NCI-H1105 (cell line): Measurements from ENCODE around the gene CT45A6.
"Not testable (repeated sequence)": the region's sequence is repeated elsewhere in the genome, so short reads cannot be mapped to it uniquely, and the experiment has no call there.

Source experiments
- DNase-seq: peaks from one replicate; lab custom pipeline; 2025; lab: John Stamatoyannopoulos, UW

Gene CT45A6, protein sequence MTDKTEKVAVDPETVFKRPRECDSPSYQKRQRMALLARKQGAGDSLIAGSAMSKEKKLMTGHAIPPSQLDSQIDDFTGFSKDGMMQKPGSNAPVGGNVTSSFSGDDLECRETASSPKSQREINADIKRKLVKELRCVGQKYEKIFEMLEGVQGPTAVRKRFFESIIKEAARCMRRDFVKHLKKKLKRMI

GRCh38 chrX:135802687-135803086 lies at the start of gene CT45A6:
Gene CT45A6 (minus strand): TSS chrX:135802787. CDS start chrX:135798993, 3,794 bp downstream.
- not testable (repeated sequence) for DNase-seq

GRCh38 chrX:135837180-135837579 lies 34.6 kb upstream of the CT45A6 start, which contains the start of gene CT45A7:
Gene CT45A7 (minus strand): TSS chrX:135837280. CDS start chrX:135833533, 3,747 bp downstream.
- DNase-seq: not testable (repeated sequence)

DNA sequence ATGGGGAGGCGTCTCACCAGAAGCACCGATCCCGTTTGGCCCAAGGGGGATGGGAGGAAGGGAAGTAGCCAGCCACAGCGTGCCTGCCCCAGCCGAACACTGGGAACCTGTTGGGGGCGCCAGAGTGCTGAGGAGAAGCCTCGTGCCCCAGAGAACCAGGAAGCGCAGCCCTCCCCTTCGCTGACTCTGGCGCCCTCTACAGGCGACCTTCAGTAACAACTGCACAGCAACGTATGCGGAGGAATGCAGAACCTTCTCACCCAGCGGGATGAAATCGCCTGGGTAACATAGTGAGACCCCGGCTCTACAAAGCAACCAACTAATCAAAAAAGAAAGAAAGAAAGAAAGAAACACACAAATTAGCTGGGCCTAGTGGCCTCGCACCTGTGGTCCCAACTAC lies 17.3 kb upstream of the CT45A6 start, which contains the start of gene CT45A2:
CT45A2 (minus strand) TSS at position 101 of the 400 bp plus-strand sequence. CDS start 3,747 bp downstream, outside the sequence.
- DNase-seq: not testable (repeated sequence)

DNA sequence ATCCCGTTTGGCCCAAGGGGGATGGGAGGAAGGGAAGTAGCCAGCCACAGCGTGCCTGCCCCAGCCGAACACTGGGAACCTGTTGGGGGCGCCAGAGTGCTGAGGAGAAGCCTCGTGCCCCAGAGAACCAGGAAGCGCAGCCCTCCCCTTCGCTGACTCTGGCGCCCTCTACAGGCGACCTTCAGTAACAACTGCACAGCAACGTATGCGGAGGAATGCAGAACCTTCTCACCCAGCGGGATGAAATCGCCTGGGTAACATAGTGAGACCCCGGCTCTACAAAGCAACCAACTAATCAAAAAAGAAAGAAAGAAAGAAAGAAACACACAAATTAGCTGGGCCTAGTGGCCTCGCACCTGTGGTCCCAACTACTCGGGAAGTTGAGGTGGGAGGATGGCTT lies 17.2 kb downstream of the CT45A6 start, which contains the start of gene CT45A5:
CT45A5 (minus strand) TSS at position 101 of the 400 bp plus-strand sequence. CDS start 3,774 bp downstream, outside the sequence.
- not testable (repeated sequence) for DNase-seq

DNA sequence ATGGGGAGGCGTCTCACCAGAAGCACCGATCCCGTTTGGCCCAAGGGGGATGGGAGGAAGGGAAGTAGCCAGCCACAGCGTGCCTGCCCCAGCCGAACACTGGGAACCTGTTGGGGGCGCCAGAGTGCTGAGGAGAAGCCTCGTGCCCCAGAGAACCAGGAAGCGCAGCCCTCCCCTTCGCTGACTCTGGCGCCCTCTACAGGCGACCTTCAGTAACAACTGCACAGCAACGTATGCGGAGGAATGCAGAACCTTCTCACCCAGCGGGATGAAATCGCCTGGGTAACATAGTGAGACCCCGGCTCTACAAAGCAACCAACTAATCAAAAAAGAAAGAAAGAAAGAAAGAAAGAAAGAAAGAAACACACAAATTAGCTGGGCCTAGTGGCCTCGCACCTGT lies 34.5 kb downstream of the CT45A6 start, which contains the start of gene CT45A3:
CT45A3 (minus strand) TSS at position 101 of the 400 bp plus-strand sequence. CDS start 3,747 bp downstream, outside the sequence.
- DNase-seq: not testable (repeated sequence)

- not testable (repeated sequence) for DNase-seq
Measured at GRCh38 chrX:135744739-135745138, 57.8 kb downstream of the CT45A6 start.
